Measurements from ENCODE around the gene C12orf76. TPM values are rescaled to one million over a fixed set of nuclear protein-coding genes. Genes with fewer than 3 reads are reported as not detected.
"Not testable (repeated sequence)": the region's sequence is repeated elsewhere in the genome, so short reads cannot be mapped to it uniquely, and the experiment has no call there.

C12orf76 gene, protein sequence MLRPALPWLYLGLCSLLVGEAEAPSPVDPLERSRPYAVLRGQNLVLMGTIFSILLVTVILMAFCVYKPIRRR
- 4.5 and 9.0 TPM in 2 replicates for total RNA-seq (2014; rRNA removed; shearing (Covaris generic))

DNA sequence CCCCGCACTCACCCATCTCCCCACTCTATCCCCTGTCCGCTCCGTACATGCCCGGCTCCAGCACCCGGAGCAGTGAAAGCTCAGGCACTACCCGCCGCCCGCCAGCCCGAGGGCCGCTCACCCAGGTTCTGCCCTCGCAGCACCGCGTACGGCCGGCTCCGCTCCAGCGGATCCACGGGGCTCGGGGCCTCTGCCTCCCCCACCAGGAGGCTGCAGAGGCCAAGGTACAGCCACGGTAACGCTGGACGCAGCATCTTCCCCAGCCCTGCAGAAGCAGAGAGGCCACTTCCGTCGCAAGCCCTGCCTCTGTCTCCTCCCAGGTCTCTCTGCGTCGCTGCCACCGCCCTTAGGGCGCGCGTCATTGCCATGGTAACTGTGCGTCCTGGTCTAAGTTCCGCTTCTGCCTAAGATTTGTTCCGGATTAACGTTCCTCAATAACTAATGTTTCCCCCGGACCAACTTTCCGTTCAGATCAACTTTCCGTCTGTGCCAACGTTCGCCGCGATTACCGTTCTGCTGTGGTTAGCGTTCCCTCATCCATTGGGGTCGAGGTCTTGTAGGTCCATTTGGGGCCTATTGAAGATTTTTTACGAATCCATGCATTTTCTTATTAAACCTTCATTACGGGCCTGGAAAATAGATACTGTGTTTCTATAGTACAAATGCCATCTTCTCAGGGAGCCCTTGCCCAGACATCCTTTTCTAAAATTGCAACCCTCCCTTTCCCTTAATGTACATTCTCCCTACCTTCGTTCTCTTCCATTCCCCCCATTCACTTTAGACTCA lies at the start of gene C12orf76:
C12orf76 (minus strand) TSS at position 281 of the 786 bp plus-strand sequence; CDS start at position 254, 27 bp downstream.
- H3K27ac ChIP-seq, result peak within 1 kb of the TSS; percentile 47
- DNase-seq (ENCODE audit: low read depth in 1 of 2, low spot score in 2 of 2), result peak; percentile 90 to 94
- H3K9me3 ChIP-seq (replicated peaks), result no peaks in the 10 kb centered on the region; the same call in 1 of the 2 replicates
- 0 out of 2 replicates have a peak, but pooled peaks cover 5% of the 10 kb centered on the region for H3K36me3 ChIP-seq
- H3K4me3 ChIP-seq, result peak within 1 kb of the TSS; percentile 80
- no peaks in the 10 kb centered on the region for H3K27me3 ChIP-seq (replicated peaks)
- H3K4me1 ChIP-seq (replicated peaks), result peaks cover 15% of the 10 kb centered on the region

DNA sequence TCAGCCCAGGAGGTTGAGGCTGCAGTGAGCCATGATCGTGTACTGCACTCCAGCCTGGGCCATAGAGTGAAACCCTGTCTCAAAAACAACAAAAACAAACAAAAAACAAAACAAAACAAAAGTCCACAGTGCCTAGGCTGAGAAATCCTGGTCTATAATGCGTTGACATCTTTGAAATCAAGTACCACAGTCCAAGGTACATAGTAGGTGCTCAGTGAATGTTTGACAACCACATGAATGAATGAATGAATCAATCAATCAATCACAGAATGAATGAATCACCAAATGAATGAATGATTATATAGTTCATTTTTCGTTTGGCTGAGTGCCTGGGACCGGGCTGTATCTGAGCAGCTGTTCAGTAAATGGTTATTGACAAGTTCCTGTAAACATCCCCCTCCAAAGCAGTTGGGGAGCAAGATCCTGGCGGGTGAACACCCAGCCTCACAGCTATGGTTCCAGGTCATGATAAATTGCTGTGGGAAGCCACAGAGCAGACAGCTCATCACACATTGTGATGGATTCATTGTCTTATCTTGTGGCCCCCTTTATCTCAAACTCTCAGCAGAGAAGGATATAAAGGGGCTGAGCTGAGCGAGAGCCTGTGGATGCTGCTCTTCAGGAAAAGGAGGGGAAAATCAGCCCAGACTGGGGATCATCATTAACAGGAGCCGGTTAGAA lies 45.4 kb upstream of the C12orf76 start:
- Histone ChIP-seq H3K36me3 (no peaks in the 10 kb centered on the region), H3K27ac (no peak overlapping the region), H3K9me3 (replicated peaks) (no peaks in the 10 kb centered on the region), H3K27me3 (replicated peaks) (no peaks in the 10 kb centered on the region), H3K4me3 (no peak overlapping the region), H3K4me1 (replicated peaks) (no peaks in the 10 kb centered on the region)
- DNase-seq (ENCODE audit: low read depth in 1 of 2, low spot score in 2 of 2), result no peak

DNA sequence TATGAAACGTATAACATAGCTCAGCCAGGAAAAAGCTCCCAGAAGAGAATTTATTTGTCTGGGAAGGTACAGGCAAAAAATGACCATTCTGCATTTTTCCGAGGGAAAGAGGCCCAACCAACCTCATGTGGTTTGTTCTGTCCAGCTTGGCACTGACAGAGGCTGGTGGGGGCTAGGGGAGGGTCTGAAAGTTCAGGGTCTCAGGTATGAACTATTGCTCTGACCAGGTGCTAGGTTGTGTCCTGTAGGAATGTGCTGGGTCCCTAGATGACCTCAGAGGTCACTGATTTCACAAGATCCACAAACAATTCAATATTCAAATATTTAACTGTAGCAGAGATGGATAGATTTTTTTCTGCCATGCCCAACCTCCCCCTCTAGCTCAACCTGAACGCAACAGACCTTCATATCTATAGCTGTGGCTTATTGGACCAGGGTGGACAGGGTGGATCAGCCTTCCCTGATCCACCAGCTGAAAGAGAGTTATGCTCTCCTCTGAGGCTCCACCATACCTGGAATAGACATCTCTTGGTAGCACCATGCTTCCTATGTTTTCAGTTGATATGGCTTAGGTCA lies 42.9 kb upstream of the C12orf76 start:
- no peaks in the 10 kb centered on the region for H3K27me3 ChIP-seq (replicated peaks)
- DNase-seq (ENCODE audit: low read depth in 1 of 2, low spot score in 2 of 2), result no peak
- H3K27ac ChIP-seq, result no peak overlapping the region

DNA sequence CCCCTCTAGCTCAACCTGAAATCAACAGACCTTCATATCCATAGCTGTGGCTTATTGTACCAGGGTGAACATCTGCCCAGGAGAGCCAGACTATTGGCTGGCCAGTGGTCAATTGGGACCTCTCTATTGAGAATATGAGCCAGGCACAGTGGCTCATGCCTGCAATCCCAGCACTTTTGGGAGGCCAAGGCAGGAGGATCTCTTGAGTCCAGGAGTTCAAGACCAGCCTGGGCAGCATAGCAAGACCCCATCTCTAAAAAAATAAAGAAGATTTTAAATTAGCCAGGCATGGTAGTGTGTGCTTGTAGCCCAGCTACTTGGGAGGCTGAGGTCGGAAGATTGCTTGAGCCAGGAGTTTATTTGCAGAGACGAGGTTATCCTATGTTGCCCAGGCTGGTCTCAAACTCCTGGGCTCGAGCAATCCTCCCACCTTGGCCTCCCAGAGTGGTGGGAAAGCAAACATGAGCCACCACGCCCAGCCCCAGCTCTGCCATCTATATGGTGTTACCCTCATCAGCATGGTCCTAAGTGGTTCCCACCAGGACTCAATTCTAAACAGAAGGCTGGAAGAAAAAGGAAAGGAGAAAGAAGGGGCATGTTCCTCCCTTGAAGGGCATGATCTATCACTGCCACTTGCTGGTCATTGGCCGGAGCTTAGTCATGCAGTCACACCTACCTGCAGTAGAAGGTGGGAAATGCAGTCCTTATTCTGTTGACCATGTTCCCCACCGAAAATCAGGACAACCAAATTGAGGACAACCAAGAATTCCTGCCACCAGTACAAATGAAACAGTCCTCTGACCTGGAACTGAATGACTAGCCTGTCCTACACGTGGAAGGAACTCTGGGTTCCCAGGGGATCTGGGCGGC lies 42.2 kb upstream of the C12orf76 start:
- no peak overlapping the region for H3K27ac ChIP-seq
- H3K9me3 ChIP-seq (replicated peaks), result no peaks in the 10 kb centered on the region
- H3K27me3 ChIP-seq (replicated peaks), result no peaks in the 10 kb centered on the region
- no peaks in the 10 kb centered on the region for H3K36me3 ChIP-seq
- DNase-seq (ENCODE audit: low read depth in 1 of 2, low spot score in 2 of 2), result no peak
- H3K4me1 ChIP-seq (replicated peaks), result no peaks in the 10 kb centered on the region
- no peak overlapping the region for H3K4me3 ChIP-seq

More for the DNA sequence above, 42.9 kb upstream of the C12orf76 start:
- Histone ChIP-seq H3K4me1 (replicated peaks) (no peaks in the 10 kb centered on the region), H3K4me3 (no peak overlapping the region), H3K36me3 (no peaks in the 10 kb centered on the region), H3K9me3 (replicated peaks) (no peaks in the 10 kb centered on the region)

DNA sequence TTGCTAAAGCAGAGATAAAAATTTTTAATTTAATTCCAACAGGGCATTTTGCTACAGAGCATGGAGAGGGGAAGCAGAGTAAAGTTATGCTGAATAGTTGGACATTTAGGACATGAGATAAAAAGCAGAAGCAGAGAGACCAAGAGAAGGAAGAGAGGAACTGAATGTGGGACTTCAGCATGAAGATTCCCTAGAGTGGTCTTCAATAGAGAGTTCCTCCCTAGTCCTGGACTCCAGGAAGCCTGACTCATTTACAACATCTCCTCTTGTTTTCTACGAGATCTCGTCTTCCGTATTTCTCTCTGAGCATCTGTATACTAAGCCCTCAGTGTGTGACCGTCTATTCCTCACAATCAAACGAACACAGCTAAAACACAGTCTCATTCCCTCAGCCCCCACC lies 40.6 kb upstream of the C12orf76 start:
- Histone ChIP-seq H3K4me3 (no peak overlapping the region), H3K27ac (no peak overlapping the region), H3K36me3 (no peaks in the 10 kb centered on the region), H3K4me1 (replicated peaks) (no peaks in the 10 kb centered on the region), H3K27me3 (replicated peaks) (no peaks in the 10 kb centered on the region), H3K9me3 (replicated peaks) (no peaks in the 10 kb centered on the region)
- DNase-seq (ENCODE audit: low read depth in 1 of 2, low spot score in 2 of 2), result no peak

DNA sequence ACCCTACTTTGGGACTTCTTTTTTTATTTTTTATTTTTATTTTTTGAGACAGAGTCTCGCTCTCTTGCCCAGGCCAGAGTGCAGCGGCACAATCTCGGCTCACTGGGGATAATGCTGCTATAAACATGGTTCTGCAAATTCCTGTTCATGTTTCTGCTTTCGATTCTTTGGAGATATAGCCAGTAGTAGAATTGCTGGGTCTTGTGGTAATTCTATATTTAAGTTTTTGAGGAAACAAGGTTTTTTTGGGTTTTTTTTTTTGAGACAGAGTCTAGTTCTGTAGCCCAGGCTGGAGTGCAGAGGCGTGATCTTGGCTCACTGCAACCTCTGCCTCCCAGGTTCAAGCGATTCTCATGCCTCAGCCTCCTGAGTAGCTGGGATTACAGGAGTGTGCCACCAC lies 39.9 kb upstream of the C12orf76 start:
- H3K27me3 ChIP-seq (replicated peaks); H3K36me3 ChIP-seq; H3K4me3 ChIP-seq; H3K9me3 ChIP-seq (replicated peaks); DNase-seq (ENCODE audit: low read depth in 1 of 2, low spot score in 2 of 2); H3K27ac ChIP-seq; H3K4me1 ChIP-seq (replicated peaks): not testable (repeated sequence)

DNA sequence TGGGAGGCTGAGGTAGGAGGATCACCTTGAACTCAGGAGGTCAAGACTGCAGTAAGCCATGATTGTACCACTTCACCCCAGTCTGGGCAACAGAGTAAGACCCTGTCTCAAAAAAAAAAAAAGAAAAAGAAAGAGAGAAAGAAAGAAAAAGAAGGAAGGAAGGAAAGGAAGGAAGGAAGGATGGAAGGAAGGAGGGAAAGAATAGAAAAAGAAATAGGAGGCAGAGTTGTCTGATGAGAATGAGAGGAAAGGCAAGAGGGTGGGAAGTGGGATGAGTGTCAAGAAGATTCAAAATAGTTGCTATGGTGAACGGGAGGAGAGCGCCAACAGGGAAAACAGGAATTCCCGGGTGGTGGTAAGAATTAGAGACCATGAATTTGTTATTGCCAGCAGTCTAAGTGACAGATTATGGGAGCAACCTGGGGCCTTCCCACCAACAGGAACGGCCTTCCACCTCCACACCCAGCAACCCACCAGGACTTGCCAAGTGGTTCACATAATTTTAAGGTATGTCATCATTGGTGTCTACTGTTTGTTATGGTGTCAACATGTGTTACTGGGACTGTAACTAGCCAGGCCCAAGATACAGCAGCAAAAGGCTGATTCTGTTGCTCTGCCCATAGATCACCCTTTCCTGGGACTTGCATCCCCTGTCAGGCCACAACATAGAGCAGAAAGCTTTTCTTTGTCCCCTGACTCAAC lies 36.1 kb upstream of the C12orf76 start:
- H3K4me1 ChIP-seq (replicated peaks), result peaks cover 6% of the 10 kb centered on the region
- H3K27ac ChIP-seq, result no peak overlapping the region
- H3K36me3 ChIP-seq, result no peaks in the 10 kb centered on the region
- no peak for DNase-seq (ENCODE audit: low read depth in 1 of 2, low spot score in 2 of 2)
- no peaks in the 10 kb centered on the region for H3K27me3 ChIP-seq (replicated peaks)
- H3K9me3 ChIP-seq (replicated peaks), result no peaks in the 10 kb centered on the region
- H3K4me3 ChIP-seq, result no peak overlapping the region

DNA sequence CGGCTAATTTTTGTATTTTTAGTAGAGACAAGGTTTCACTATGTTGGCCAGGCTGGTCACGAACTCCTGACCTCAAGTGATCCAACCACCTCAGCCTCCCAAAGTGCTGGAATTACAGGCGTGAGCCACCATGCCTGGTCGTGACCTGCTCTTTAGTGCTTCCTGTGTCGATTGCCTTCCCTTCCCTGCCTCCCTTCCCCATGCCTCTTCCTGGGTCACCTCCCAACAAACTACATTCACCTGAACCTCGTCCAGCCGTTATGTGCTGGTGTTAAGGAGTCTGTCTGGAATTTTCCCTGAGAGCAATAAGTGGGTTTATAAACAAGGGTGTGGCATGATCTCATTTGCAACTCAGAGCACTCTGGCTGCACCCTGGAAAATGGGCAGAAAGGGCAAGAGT lies 32.1 kb upstream of the C12orf76 start:
- Histone ChIP-seq H3K9me3 (replicated peaks) (no peaks in the 10 kb centered on the region), H3K36me3 (no peaks in the 10 kb centered on the region), H3K4me3 (no peak overlapping the region), H3K27ac (no peak overlapping the region), H3K27me3 (replicated peaks) (no peaks in the 10 kb centered on the region), H3K4me1 (replicated peaks) (peaks cover 10% of the 10 kb centered on the region)
- DNase-seq (ENCODE audit: low read depth in 1 of 2, low spot score in 2 of 2), result no peak

DNA sequence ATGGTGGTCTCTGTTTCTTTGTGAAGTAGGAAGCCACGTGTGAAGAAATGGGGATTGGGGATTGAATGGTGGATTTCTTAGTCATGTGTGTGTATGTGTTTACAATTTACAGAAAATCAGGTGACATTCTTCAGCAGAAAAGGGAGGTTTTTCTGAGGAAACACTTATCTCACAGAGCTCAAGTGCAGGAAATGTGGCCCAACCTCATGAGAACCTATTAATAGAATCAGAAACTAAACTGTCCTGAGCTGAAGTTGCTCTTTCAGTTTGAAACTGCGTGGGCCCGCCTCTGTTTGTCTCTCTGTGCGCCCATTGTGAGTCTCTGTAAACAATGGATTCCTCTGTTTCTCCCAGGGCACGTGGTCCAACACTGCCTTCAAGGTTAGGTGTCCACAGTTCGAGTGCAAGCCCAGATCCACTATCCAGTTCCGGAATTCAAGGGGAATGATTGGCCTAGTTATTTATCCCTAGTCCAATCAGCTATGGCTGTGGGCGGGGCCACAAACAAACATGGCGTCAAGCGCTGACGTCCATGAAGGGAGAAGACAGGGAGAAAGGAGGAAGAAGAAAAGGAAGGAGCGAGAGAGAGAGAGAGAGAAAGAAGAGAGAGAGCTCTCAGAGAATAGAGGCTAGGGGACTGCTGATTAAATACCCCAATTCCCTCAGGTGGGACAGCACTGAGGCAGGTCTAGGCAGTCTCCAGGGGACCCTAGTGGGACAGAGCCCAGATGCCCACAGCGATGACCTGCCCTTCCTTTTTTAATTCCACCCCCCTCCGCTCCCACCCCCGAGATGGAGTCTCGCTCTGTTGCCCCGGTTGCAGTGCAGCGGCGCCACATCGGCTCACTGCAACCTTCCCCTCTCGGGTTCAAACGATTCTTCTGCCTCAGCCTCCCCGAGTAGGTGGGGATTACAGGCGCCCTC lies 31.4 kb upstream of the C12orf76 start:
- Histone ChIP-seq H3K4me3 (no peak overlapping the region), H3K27ac (peak overlapping the region; percentile 17), H3K4me1 (replicated peaks) (peaks cover 10% of the 10 kb centered on the region), H3K36me3 (no peaks in the 10 kb centered on the region), H3K9me3 (replicated peaks) (no peaks in the 10 kb centered on the region), H3K27me3 (replicated peaks) (no peaks in the 10 kb centered on the region)
- peak; percentile 40 to 54 for DNase-seq (ENCODE audit: low read depth in 1 of 2, low spot score in 2 of 2)

DNA sequence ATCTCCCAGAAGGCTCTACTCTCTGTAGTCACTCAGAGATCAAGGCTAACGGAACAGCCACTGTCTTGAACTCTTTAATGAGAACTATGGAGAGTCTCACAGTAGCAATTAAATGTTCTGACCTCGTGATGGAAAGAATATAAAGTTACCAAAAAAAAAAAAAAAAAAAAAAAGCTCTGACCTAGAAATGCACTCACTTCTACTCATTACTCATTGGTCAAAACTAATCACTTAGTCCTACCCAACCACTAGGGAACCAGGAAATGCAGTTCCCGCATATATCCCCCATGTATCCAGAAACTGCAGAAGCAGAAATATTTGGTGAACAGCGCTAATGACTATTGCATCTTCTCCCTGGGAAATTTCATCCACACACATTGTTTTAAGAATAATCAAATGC lies 29.5 kb upstream of the C12orf76 start:
- Histone ChIP-seq H3K4me1 (replicated peaks) (peaks cover 14% of the 10 kb centered on the region), H3K27ac (no peak overlapping the region), H3K4me3 (no peak overlapping the region), H3K9me3 (replicated peaks) (no peaks in the 10 kb centered on the region), H3K27me3 (replicated peaks) (no peaks in the 10 kb centered on the region), H3K36me3 (no peaks in the 10 kb centered on the region)
- no peak for DNase-seq (ENCODE audit: low read depth in 1 of 2, low spot score in 2 of 2)

DNA sequence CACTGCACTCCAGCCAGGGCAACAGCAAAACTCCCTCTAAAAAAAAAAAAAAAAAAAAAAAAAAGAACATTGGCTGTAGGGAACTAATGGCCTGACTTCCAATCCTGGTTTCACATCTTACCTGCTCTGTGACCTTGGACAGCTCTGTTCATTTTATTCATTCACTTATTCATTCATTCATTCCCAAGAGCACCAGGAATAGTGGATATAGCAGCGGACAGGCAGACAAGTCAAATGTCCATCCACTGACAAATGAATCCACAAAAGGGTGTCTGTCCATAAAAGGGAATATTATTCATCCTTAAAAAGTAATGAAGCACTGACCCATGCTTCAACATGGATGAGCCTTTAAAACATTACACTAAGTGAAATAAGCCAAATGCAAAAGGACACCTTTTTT lies 27.6 kb upstream of the C12orf76 start:
- no peaks in the 10 kb centered on the region for H3K27me3 ChIP-seq (replicated peaks)
- H3K9me3 ChIP-seq (replicated peaks), result no peaks in the 10 kb centered on the region
- H3K4me3 ChIP-seq, result no peak overlapping the region
- H3K36me3 ChIP-seq, result no peaks in the 10 kb centered on the region
- peaks cover 14% of the 10 kb centered on the region for H3K4me1 ChIP-seq (replicated peaks)
- H3K27ac ChIP-seq, result no peak overlapping the region
- no peak for DNase-seq (ENCODE audit: low read depth in 1 of 2, low spot score in 2 of 2)

DNA sequence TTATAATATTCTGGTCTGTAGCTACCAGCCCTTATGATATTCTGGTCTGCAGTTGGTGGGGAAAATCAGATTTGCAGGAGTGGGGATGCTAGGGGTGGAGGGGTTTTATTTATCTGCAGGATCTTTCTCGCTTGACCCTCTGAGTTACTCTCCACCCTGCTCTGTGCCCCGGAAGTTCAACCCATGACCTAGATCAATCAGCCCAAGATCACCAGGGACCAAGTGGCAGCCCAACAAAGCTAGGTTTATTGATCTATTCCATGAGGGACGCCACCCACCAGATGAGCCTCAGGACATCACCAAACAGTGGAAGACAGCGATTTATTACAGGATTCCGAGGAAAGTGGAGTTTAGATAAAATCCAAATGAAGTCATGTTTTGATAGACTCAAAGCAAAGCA lies 25.8 kb upstream of the C12orf76 start:
- Histone ChIP-seq H3K27ac (no peak overlapping the region), H3K4me3 (no peak overlapping the region), H3K4me1 (replicated peaks) (peaks cover 5% of the 10 kb centered on the region), H3K9me3 (replicated peaks) (no peaks in the 10 kb centered on the region), H3K36me3 (no peaks in the 10 kb centered on the region), H3K27me3 (replicated peaks) (no peaks in the 10 kb centered on the region)
- no peak for DNase-seq (ENCODE audit: low read depth in 1 of 2, low spot score in 2 of 2)
